ENCODE results near the gene UBE2G2.

UBE2G2 gene

DNA sequence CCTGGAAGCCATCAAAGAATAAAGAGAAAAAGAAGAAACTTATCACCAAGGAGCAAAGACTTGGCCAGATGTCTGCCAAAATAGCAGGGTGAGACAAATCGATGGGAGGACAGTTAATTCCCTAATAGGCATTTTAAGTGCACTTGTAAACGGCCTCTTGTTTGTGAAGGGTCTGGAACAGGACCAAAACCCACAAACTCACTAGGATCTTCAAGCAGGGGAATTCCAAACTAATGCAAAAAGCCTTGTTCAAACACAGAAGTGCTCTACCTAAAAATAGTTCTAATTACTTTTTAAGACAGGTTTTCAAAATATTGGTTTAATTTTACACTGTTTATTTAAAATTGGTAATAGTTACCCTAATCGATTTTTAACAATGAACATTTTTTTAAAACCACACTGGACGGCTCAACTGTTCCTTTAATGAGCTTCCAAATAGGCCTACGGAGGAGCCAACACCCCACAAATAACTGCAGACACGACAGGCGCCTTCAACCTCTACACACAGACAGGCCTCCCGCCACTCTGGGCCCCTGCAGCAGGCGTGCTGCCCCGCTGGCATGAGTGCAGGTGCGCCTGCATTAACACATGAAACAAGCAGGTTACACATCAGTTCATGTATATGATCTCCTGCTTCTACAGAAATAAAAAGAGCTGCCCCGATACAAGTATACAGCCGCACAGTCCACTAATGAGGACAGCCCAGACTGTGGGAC lies 15.8 kb downstream of the UBE2G2 start:
- DNase-seq (ENCODE audit: extremely low spot score): no peak
- ChIA-PET CTCF (no interaction called here), POLR2A (no interaction called here)
- no peak for TF ChIP-seq CTCF (IDR thresholded peaks at IDR 0.05; ENCODE audit: control extremely low read depth, extremely low read depth, low read depth, missing control alignments)

DNA sequence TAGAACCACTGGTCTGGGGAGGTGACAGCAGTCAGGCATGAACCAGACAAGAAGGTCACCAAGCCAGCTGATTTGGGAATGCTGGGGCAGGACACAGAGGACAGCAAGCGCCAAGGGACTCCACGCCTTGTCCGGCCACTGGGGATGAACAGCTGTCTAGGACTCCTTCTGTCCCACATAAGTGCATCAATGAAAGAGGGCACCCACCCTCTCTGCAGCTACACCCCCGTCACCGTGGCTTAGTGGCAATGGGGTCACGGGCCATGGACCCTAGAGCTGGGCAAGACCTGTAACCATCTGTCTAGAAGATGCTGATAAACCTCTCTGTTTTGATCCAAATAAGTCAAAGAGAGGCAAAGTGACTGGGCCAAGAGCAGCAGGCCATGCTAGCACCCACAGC lies 16.8 kb downstream of the UBE2G2 start:
- ChIA-PET POLR2A (no interaction called here), CTCF (interaction anchor here (1.1 to 2.3 kb wide), 3 partner anchors 9 to 274 kb away, joined by 3 to 15 read pairs (median 3); no protein-coding TSS in a partner anchor)
- DNase-seq (ENCODE audit: extremely low spot score): no peak
- TF ChIP-seq CTCF (IDR thresholded peaks at IDR 0.05; ENCODE audit: control extremely low read depth, extremely low read depth, low read depth, missing control alignments): no peak

- POLR2A ChIA-PET: no interaction called here
- no peak for TF ChIP-seq CTCF (IDR thresholded peaks at IDR 0.05; ENCODE audit: control extremely low read depth, extremely low read depth, low read depth, missing control alignments)
- CTCF ChIA-PET: interaction anchor here (0.7 to 2.6 kb wide), 5 partner anchors 9 to 30 kb away, joined by 3 to 15 read pairs (median 4); no protein-coding TSS in a partner anchor
- no peak for DNase-seq (ENCODE audit: extremely low spot score)
These were observed 18.5 kb downstream of the UBE2G2 start for GRCh38 chr21:44783020-44783696.

GRCh38 chr21:44780767-44781459 lies 20.7 kb downstream of the UBE2G2 start:
- DNase-seq (ENCODE audit: extremely low spot score): no peak
- ChIA-PET CTCF (interaction anchor here (2.6 kb wide), 1 partner anchor 12 kb away, joined by 11 read pairs; no protein-coding TSS in a partner anchor), POLR2A (no interaction called here)
- no peak for TF ChIP-seq CTCF (IDR thresholded peaks at IDR 0.05; ENCODE audit: control extremely low read depth, extremely low read depth, low read depth, missing control alignments)

- POLR2A ChIA-PET: no interaction called here
- CTCF ChIA-PET: interaction anchor here (2.6 kb wide), 1 partner anchor 13 kb away, joined by 11 read pairs; no protein-coding TSS in a partner anchor
- TF ChIP-seq CTCF (IDR thresholded peaks at IDR 0.05; ENCODE audit: control extremely low read depth, extremely low read depth, low read depth, missing control alignments): no peak
- DNase-seq (ENCODE audit: extremely low spot score): no peak
These were observed 21.5 kb downstream of the UBE2G2 start for GRCh38 chr21:44780137-44780502.

GRCh38 chr21:44779417-44780136 lies 22.0 kb downstream of the UBE2G2 start:
- DNase-seq (ENCODE audit: extremely low spot score): no peak
- no peak for TF ChIP-seq CTCF (IDR thresholded peaks at IDR 0.05; ENCODE audit: control extremely low read depth, extremely low read depth, low read depth, missing control alignments)
- CTCF ChIA-PET: interaction anchor here (1.6 kb wide), 1 partner anchor 14 kb away, joined by 5 read pairs; no protein-coding TSS in a partner anchor
- POLR2A ChIA-PET: no interaction called here

Measured in GM10248 (cell line).